ENCODE results near the gene ZDHHC14. TPM values are rescaled to one million over a fixed set of nuclear protein-coding genes. Genes with fewer than 3 reads are reported as not detected.
A peak's percentile ranks its signal among the peaks of the same experiment; 100 is the strongest.
"Not testable (repeated sequence)": the region's sequence is repeated elsewhere in the genome, so short reads cannot be mapped to it uniquely, and the experiment has no call there.

Gene ZDHHC14
- total and polyA plus RNA-seq, 5 donors = 10.6 to 22.1 (median 20.2) TPM

GRCh38 chr6:157406661-157407060 is 25.7 kb downstream of the ZDHHC14 start:
- H3K4me1 ChIP-seq (ENCODE audit: control insufficient read depth, insufficient read depth, low read length) = peaks cover 2% of the 10 kb centered on the region
- ATAC-seq (peak in 1 of 2 donors; percentile 43), DNase-seq (no peak)
- intact Hi-C loops (cut with DNase I) = no loop called here
- 78% methylated on average over 7 of the region's 7 CpGs for WGBS
- H3K4me3 ChIP-seq (ENCODE audit: low read length) = no peak overlapping the region
- no peak overlapping the region for H3K27ac ChIP-seq (ENCODE audit: low read length)
- H3K9me3 ChIP-seq (ENCODE audit: control insufficient read depth, low read length) = no peaks in the 10 kb centered on the region
- H3K27me3 ChIP-seq (ENCODE audit: control insufficient read depth, insufficient read depth) = no peaks in the 10 kb centered on the region

- Histone ChIP-seq H3K4me1 (ENCODE audit: control insufficient read depth, insufficient read depth, low read length) (peaks cover 2% of the 10 kb centered on the region), H3K27ac (ENCODE audit: low read length) (no peak overlapping the region), H3K9me3 (ENCODE audit: control insufficient read depth, low read length) (no peaks in the 10 kb centered on the region), H3K27me3 (ENCODE audit: control insufficient read depth, insufficient read depth) (no peaks in the 10 kb centered on the region), H3K4me3 (ENCODE audit: low read length) (no peak overlapping the region)
- ATAC-seq = no peak
- DNase-seq = no peak
- intact Hi-C loops (cut with DNase I) = no loop called here
- WGBS = 79% methylated on average over 3 of the region's 3 CpGs
These were observed 26.7 kb downstream of the ZDHHC14 start for GRCh38 chr6:157407646-157408045.

GRCh38 chr6:157408427-157408826 is 27.4 kb downstream of the ZDHHC14 start:
- H3K9me3 ChIP-seq (ENCODE audit: control insufficient read depth, low read length); ATAC-seq; H3K27ac ChIP-seq (ENCODE audit: low read length); DNase-seq; H3K27me3 ChIP-seq (ENCODE audit: control insufficient read depth, insufficient read depth); intact Hi-C loops (cut with DNase I); H3K4me3 ChIP-seq (ENCODE audit: low read length); H3K4me1 ChIP-seq (ENCODE audit: control insufficient read depth, insufficient read depth, low read length): not testable (repeated sequence)
- 95% methylated on average over 5 of the region's 5 CpGs for WGBS

- peaks cover 2% of the 10 kb centered on the region for H3K4me1 ChIP-seq (ENCODE audit: control insufficient read depth, insufficient read depth, low read length)
- DNase-seq = no peak
- intact Hi-C loops (cut with DNase I) = no loop called here
- H3K4me3 ChIP-seq (ENCODE audit: low read length) = no peak overlapping the region
- no peak for ATAC-seq
- no peaks in the 10 kb centered on the region for H3K27me3 ChIP-seq (ENCODE audit: control insufficient read depth, insufficient read depth)
- 82% methylated on average over 5 of the region's 5 CpGs for WGBS
- H3K9me3 ChIP-seq (ENCODE audit: control insufficient read depth, low read length) = no peaks in the 10 kb centered on the region
- H3K27ac ChIP-seq (ENCODE audit: low read length) = no peak overlapping the region
These were observed 29.1 kb downstream of the ZDHHC14 start for GRCh38 chr6:157410045-157410444.

GRCh38 chr6:157411368-157411767 is 30.4 kb downstream of the ZDHHC14 start:
- ATAC-seq (no peak), DNase-seq (no peak)
- H3K9me3 ChIP-seq (ENCODE audit: control insufficient read depth, low read length) = no peaks in the 10 kb centered on the region
- no peak overlapping the region for H3K4me3 ChIP-seq (ENCODE audit: low read length)
- 98% methylated on average over 1 of the region's 1 CpG for WGBS
- no peaks in the 10 kb centered on the region for H3K4me1 ChIP-seq (ENCODE audit: control insufficient read depth, insufficient read depth, low read length)
- no peak overlapping the region for H3K27ac ChIP-seq (ENCODE audit: low read length)
- intact Hi-C loops (cut with DNase I) = no loop called here
- no peaks in the 10 kb centered on the region for H3K27me3 ChIP-seq (ENCODE audit: control insufficient read depth, insufficient read depth)

GRCh38 chr6:157412791-157413190 is 31.8 kb downstream of the ZDHHC14 start:
- H3K4me3 ChIP-seq (ENCODE audit: low read length) = no peak overlapping the region
- no peaks in the 10 kb centered on the region for H3K4me1 ChIP-seq (ENCODE audit: control insufficient read depth, insufficient read depth, low read length)
- DNase-seq = no peak
- H3K27ac ChIP-seq (ENCODE audit: low read length) = no peak overlapping the region
- 67% methylated on average over 11 of the region's 11 CpGs for WGBS
- no peaks in the 10 kb centered on the region for H3K27me3 ChIP-seq (ENCODE audit: control insufficient read depth, insufficient read depth)
- H3K9me3 ChIP-seq (ENCODE audit: control insufficient read depth, low read length) = no peaks in the 10 kb centered on the region
- intact Hi-C loops (cut with DNase I) = no loop called here
- ATAC-seq = no peak

- peaks cover 6% of the 10 kb centered on the region for H3K4me1 ChIP-seq (ENCODE audit: control insufficient read depth, insufficient read depth, low read length)
- H3K4me3 ChIP-seq (ENCODE audit: low read length) = no peak overlapping the region
- H3K9me3 ChIP-seq (ENCODE audit: control insufficient read depth, low read length) = no peaks in the 10 kb centered on the region
- no peak for ATAC-seq
- H3K27me3 ChIP-seq (ENCODE audit: control insufficient read depth, insufficient read depth) = no peaks in the 10 kb centered on the region
- 84% methylated on average over 8 of the region's 8 CpGs for WGBS
- H3K27ac ChIP-seq (ENCODE audit: low read length) = no peak overlapping the region
- intact Hi-C loops (cut with DNase I) = no loop called here
- DNase-seq = no peak
These were observed 39.5 kb downstream of the ZDHHC14 start for GRCh38 chr6:157420497-157420896.

GRCh38 chr6:157424491-157425020 is 43.6 kb downstream of the ZDHHC14 start:
- intact Hi-C loops (cut with DNase I) = no loop called here

GRCh38 chr6:157427969-157428368 is 47.0 kb downstream of the ZDHHC14 start:
- H3K4me3 ChIP-seq (ENCODE audit: low read length) = no peak overlapping the region

More at GRCh38 chr6:157424491-157425020, 43.6 kb downstream of the ZDHHC14 start:
- ATAC-seq = peak; percentile 55 to 56
- 51% methylated on average over 11 of the region's 11 CpGs for WGBS
- DNase-seq = peak in 2 of 3 donors; percentile 59 to 71
- Histone ChIP-seq H3K27me3 (ENCODE audit: control insufficient read depth, insufficient read depth) (no peaks in the 10 kb centered on the region), H3K4me3 (ENCODE audit: low read length) (no peak overlapping the region), H3K27ac (ENCODE audit: low read length) (no peak overlapping the region), H3K9me3 (ENCODE audit: control insufficient read depth, low read length) (no peaks in the 10 kb centered on the region), H3K4me1 (ENCODE audit: control insufficient read depth, insufficient read depth, low read length) (peaks cover 13% of the 10 kb centered on the region)

GRCh38 chr6:157428427-157429202 is 47.6 kb downstream of the ZDHHC14 start:
- 74% methylated on average over 21 of the region's 21 CpGs for WGBS
- Histone ChIP-seq H3K9me3 (ENCODE audit: control insufficient read depth, low read length) (no peaks in the 10 kb centered on the region), H3K27me3 (ENCODE audit: control insufficient read depth, insufficient read depth) (no peaks in the 10 kb centered on the region), H3K4me3 (ENCODE audit: low read length) (no peak overlapping the region), H3K4me1 (ENCODE audit: control insufficient read depth, insufficient read depth, low read length) (peaks cover 19% of the 10 kb centered on the region), H3K27ac (ENCODE audit: low read length) (peak overlapping the region; percentile 71)
- intact Hi-C loops (cut with DNase I) = no loop called here
- no peak for DNase-seq
- no peak for ATAC-seq

More at GRCh38 chr6:157427969-157428368, 47.0 kb downstream of the ZDHHC14 start:
- H3K27ac ChIP-seq (ENCODE audit: low read length) = peak overlapping the region; percentile 25
- no peak for DNase-seq
- no peaks in the 10 kb centered on the region for H3K9me3 ChIP-seq (ENCODE audit: control insufficient read depth, low read length)
- 67% methylated on average over 7 of the region's 7 CpGs for WGBS
- H3K27me3 ChIP-seq (ENCODE audit: control insufficient read depth, insufficient read depth) = no peaks in the 10 kb centered on the region
- peak; percentile 48 to 53 for ATAC-seq
- intact Hi-C loops (cut with DNase I) = no loop called here
- H3K4me1 ChIP-seq (ENCODE audit: control insufficient read depth, insufficient read depth, low read length) = peaks cover 19% of the 10 kb centered on the region

- 79% methylated on average over 1 of the region's 1 CpG for WGBS
- H3K27me3 ChIP-seq (ENCODE audit: control insufficient read depth, insufficient read depth) = no peaks in the 10 kb centered on the region
These were observed 48.3 kb downstream of the ZDHHC14 start for GRCh38 chr6:157429248-157429647.

More at GRCh38 chr6:157429248-157429647, 48.3 kb downstream of the ZDHHC14 start:
- H3K9me3 ChIP-seq (ENCODE audit: control insufficient read depth, low read length) = no peaks in the 10 kb centered on the region
- H3K4me1 ChIP-seq (ENCODE audit: control insufficient read depth, insufficient read depth, low read length) = peaks cover 16% of the 10 kb centered on the region
- DNase-seq (no peak), ATAC-seq (no peak)
- no peak overlapping the region for H3K4me3 ChIP-seq (ENCODE audit: low read length)
- no peak overlapping the region for H3K27ac ChIP-seq (ENCODE audit: low read length)
- intact Hi-C loops (cut with DNase I) = no loop called here

All from right cardiac atrium (tissue), 5 donors.